HepG2 (cell line): ENCODE measurements around the gene RPS10.

Experiments used
- NFYB ChIP-seq: sonication (generic); formaldehyde crosslinking; IDR thresholded peaks from 2 replicates; pipeline ENCODE4 v1.4.0; 2020; ENCODE audit warnings: missing genetic modification reagents
- SMARCE1 ChIP-seq: fragments of 450-650 bp; IDR thresholded peaks from 2 replicates; pipeline ENCODE4 v1.6.1; 2017; ENCODE audit warnings: borderline replicate concordance
- TARDBP ChIP-seq: sonication (generic); formaldehyde crosslinking; IDR thresholded peaks from 2 replicates; pipeline ENCODE4 v1.8.0; 2022; ENCODE audit warnings: mild to moderate bottlenecking, missing genetic modification reagents
- ZFP36 ChIP-seq: fragments of 150-350 bp; IDR thresholded peaks from 2 replicates; pipeline ENCODE4 v1.6.1; 2018; ENCODE audit warnings: borderline replicate concordance, low read length, low read depth; ENCODE audit not compliant: partially characterized antibody
- ZNF225 ChIP-seq: sonication (generic); formaldehyde crosslinking; IDR thresholded peaks from 2 replicates; pipeline ENCODE4 v1.4.0; 2020; ENCODE audit warnings: mild to moderate bottlenecking, missing genetic modification reagents

DNA sequence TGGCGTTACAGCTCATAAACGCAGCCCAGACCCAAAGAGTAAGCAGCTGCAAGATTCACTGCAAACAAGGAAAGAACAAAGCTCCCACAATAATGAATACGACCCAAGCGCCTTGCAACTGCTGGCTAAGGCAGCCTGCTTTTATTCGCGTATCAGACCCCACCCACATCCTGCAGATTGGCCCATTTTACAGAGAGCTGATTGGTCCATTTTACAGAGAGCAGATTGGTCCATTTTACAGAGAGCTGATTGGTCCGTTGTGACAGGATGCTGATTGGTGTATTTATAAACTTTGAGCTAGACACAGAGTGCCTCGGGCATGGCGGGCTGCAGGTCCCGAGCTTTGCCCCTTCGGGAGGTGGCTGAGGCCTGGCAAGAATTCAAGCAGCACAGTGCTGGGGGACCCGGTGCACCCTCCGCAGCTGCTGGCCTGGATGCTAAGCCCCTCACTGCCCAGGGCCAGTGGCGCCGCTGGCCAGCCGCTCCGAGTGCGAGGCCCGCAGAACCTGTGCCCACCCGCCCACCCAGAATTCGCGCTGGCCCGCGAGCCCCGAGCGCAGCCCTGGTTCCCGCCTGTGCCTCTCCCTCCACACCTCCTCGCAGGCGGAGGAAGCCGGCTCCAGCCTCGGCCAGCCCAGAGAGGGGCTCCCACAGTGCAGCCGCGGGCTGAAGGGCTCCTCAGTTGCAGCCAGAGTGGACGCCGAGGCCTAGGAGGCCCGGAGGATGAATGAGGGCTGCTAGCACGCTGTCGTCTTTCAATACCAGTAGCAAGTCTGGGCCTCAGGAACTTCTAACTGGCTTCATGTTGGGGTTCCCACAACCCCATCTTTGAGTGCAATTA, 11.2 kb upstream of the RPS10 start:
- no peak for TF ChIP-seq SMARCE1
- TF ChIP-seq TARDBP (CRISPR knock-in tag), result no peak
- TF ChIP-seq ZFP36, result no peak
- TF ChIP-seq ZNF225, result no peak
- TF ChIP-seq NFYB (CRISPR knock-in tag), result peak; percentile 42; the same call in 1 of the 2 replicates
